22Rv1 (cell line): Measurements from ENCODE around the gene PPIL6.

ENCODE experiments used
- H3K27ac ChIP-seq: fragments of 450-650 bp; 2 replicates; pipeline ENCODE4 v1.5.1; 2017
- CTCF ChIP-seq: fragments of 450-650 bp; IDR thresholded peaks from 2 replicates; pipeline ENCODE4 v1.5.1; 2017; ENCODE audit warnings: mild to moderate bottlenecking
- ZFX ChIP-seq: fragments of 450-650 bp; IDR thresholded peaks from 2 replicates; pipeline ENCODE4 v1.6.1; 2017; ENCODE audit warnings: antibody characterized with exemption, borderline replicate concordance

PPIL6 gene

GRCh38 chr6:109344226-109344625, 96.2 kb downstream of the PPIL6 start:
- TF ChIP-seq CTCF, result no peak
- no peak for TF ChIP-seq ZFX
- H3K27ac ChIP-seq, result no peak overlapping the region

GRCh38 chr6:109343518-109343917, 96.9 kb downstream of the PPIL6 start:
- TF ChIP-seq CTCF (no peak), ZFX (no peak)

GRCh38 chr6:109342911-109343310, 97.5 kb downstream of the PPIL6 start:
- TF ChIP-seq CTCF, result no peak
- TF ChIP-seq ZFX, result no peak
- H3K27ac ChIP-seq, result no peak overlapping the region

More at GRCh38 chr6:109343518-109343917, 96.9 kb downstream of the PPIL6 start:
- no peak overlapping the region for H3K27ac ChIP-seq

GRCh38 chr6:109342506-109342905, 97.9 kb downstream of the PPIL6 start:
- no peak overlapping the region for H3K27ac ChIP-seq
- no peak for TF ChIP-seq ZFX
- TF ChIP-seq CTCF, result no peak

- no peak for TF ChIP-seq CTCF
- no peak for TF ChIP-seq ZFX
- no peak overlapping the region for H3K27ac ChIP-seq
Measured at GRCh38 chr6:109340811-109341210, 99.6 kb downstream of the PPIL6 start.
